ENCODE data around the gene PIP5K1A. TPM values are rescaled to one million over a fixed set of nuclear protein-coding genes. Genes with fewer than 3 reads are reported as not detected.
A peak's percentile ranks its signal among the peaks of the same experiment; 100 is the strongest.
"Not testable (repeated sequence)": the region's sequence is repeated elsewhere in the genome, so short reads cannot be mapped to it uniquely, and the experiment has no call there.

The PIP5K1A gene
- total RNA-seq, 1 donor from 2014 or later = 59.7 TPM

DNA sequence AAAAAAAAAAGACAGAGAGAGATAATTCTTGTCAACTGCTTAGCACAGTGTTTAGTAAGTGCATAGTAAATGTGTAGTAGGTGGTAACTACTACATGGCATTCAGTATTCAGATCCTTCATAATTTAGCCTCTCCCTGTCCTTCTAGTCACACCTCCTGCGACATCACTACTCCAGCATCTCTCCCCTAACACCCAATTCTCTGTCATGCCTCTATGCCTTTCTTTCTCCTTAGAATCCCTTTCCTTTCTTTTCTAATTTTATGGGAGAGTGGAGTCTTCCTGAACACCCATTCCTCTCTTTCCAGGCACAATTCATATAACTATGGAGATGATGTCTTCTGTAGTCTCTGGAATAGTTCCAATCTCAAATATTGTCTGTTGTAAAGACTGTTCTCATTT, 4.5 kb upstream of the PIP5K1A start:
- Histone ChIP-seq H3K36me3 (ENCODE audit: control insufficient read depth, insufficient read depth, low read length) (no peaks in the 10 kb centered on the region), H3K4me3 (ENCODE audit: low read depth, low read length) (no peak overlapping the region), H3K27me3 (ENCODE audit: control insufficient read depth, insufficient read depth, low read length) (no peaks in the 10 kb centered on the region)
- no peak for TF ChIP-seq CTCF (IDR thresholded peaks at IDR 0.05; ENCODE audit: insufficient read depth, low read length, poor library complexity, severe bottlenecking)
- DNase-seq (ENCODE audit: low read depth) = no peak

- H3K36me3 ChIP-seq (ENCODE audit: control insufficient read depth, insufficient read depth, low read length); H3K27me3 ChIP-seq (ENCODE audit: control insufficient read depth, insufficient read depth, low read length); H3K4me3 ChIP-seq (ENCODE audit: low read depth, low read length): not testable (repeated sequence)
- DNase-seq (ENCODE audit: low read depth) = peak; percentile 70
Measured at GRCh38 chr1:151194894-151195594, 3.3 kb upstream of the PIP5K1A start.

- peak; percentile 57 for TF ChIP-seq CTCF (IDR thresholded peaks at IDR 0.05; ENCODE audit: insufficient read depth, low read length, poor library complexity, severe bottlenecking)
- Histone ChIP-seq H3K27me3 (ENCODE audit: control insufficient read depth, insufficient read depth, low read length) (no peaks in the 10 kb centered on the region), H3K4me3 (ENCODE audit: low read depth, low read length) (peak overlapping the region; percentile 3), H3K36me3 (ENCODE audit: control insufficient read depth, insufficient read depth, low read length) (no peaks in the 10 kb centered on the region)
- peak; percentile 55 for DNase-seq (ENCODE audit: low read depth)
Measured at GRCh38 chr1:151196292-151196800, 2.0 kb upstream of the PIP5K1A start.

DNA sequence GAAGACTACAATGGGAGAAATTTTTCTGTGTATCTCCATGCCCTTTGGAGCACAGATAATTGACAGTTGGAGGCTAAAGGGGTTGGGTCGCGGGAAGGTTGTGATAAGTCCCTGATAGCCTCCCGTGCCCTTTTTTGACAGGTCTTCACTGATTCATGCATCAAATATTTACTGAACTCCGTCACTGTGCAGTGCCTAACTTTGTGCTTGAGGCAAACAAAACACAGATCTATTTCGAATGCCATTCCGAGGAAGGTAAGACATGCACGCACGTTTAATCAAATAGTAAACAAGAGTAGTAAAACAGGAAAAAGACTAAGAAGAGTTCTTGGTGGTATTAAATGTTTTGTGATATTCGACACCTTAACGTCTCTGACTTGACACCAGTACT, 494 bp upstream of the PIP5K1A start:
- H3K36me3 ChIP-seq (ENCODE audit: control insufficient read depth, insufficient read depth, low read length) = no peaks in the 10 kb centered on the region
- no peaks in the 10 kb centered on the region for H3K27me3 ChIP-seq (ENCODE audit: control insufficient read depth, insufficient read depth, low read length)
- no peak for DNase-seq (ENCODE audit: low read depth)
- H3K4me3 ChIP-seq (ENCODE audit: low read depth, low read length) = peak overlapping the region; percentile 77
- no peak for TF ChIP-seq CTCF (IDR thresholded peaks at IDR 0.05; ENCODE audit: insufficient read depth, low read length, poor library complexity, severe bottlenecking)

DNA sequence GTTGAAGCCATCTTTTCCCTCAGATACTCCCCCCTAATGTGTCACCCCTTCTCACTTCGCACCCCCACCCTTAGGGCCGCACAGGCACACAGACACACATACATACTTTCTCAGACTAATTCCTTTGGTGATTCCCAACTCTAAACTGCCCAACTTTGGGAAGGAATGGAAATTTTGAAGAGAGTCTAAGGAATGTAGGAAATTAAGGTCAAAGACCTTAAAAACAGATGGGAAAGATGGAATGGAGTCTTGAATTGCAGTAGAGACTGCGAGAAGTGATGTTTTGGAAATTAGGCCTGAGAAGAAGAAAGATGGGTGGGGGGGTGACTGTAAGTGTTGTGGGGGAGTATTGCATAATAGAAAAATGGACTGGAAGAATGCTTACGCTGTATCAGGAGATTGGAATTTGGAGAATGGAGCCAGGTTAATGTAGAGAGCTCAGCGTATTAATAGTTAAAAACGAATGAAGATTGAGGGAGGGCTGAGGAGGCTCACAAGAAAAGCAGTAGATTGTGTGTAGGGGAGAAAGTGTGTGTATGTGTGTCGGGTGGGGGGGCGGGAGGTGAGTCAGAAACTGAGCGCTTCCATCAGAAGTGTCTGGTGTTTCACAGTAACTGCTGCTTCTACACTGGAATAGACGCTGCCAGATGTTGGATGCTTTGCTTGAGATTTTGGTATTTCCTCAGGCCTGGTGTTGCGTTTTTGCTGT, 1.7 kb downstream of the PIP5K1A start:
- TF ChIP-seq CTCF (IDR thresholded peaks at IDR 0.05; ENCODE audit: insufficient read depth, low read length, poor library complexity, severe bottlenecking) = no peak
- H3K36me3 ChIP-seq (ENCODE audit: control insufficient read depth, insufficient read depth, low read length) = no peaks in the 10 kb centered on the region
- peak overlapping the region; percentile 77 for H3K4me3 ChIP-seq (ENCODE audit: low read depth, low read length)
- DNase-seq (ENCODE audit: low read depth) = peak; percentile 61
- H3K27me3 ChIP-seq (ENCODE audit: control insufficient read depth, insufficient read depth, low read length) = no peaks in the 10 kb centered on the region

GRCh38 chr1:151205381-151205965, 7.1 kb downstream of the PIP5K1A start:
- not testable (repeated sequence) for H3K36me3 ChIP-seq (ENCODE audit: control insufficient read depth, insufficient read depth, low read length); H3K27me3 ChIP-seq (ENCODE audit: control insufficient read depth, insufficient read depth, low read length); DNase-seq (ENCODE audit: low read depth); H3K4me3 ChIP-seq (ENCODE audit: low read depth, low read length)
